Activated CD4-positive, alpha-beta T cell treated with anti-CD3 and anti-CD28 coated beads, Interleukin-2, amount 10 ng/mL, durations not matched to agents 24 days and 14 days (primary cell): ENCODE data around the gene ANKRD6. TPM values are rescaled to one million over a fixed set of nuclear protein-coding genes. Genes with fewer than 3 reads are reported as not detected.

Source experiments
- DNase-seq: peaks from one replicate; pipeline ENCODE4 v3.0.0; 2022
- H3K27ac Mint-ChIP-seq: one replicate; pipeline ENCODE4 v1.8.0; 2022; ENCODE audit warnings: mild to moderate bottlenecking, mixed read lengths
- H3K27me3 Mint-ChIP-seq: one replicate; pipeline ENCODE4 v1.8.0; 2022; ENCODE audit warnings: mixed read lengths
- H3K36me3 Mint-ChIP-seq: one replicate; pipeline ENCODE4 v1.8.0; 2022; ENCODE audit warnings: low read depth, mild to moderate bottlenecking, mixed read lengths
- H3K4me1 Mint-ChIP-seq: one replicate; pipeline ENCODE4 v1.8.0; 2021; ENCODE audit warnings: mixed read lengths
- H3K4me3 Mint-ChIP-seq: one replicate; pipeline ENCODE4 v1.8.0; 2022; ENCODE audit warnings: mild to moderate bottlenecking, moderate library complexity, mixed read lengths
- H3K9me3 Mint-ChIP-seq: one replicate; pipeline ENCODE4 v1.8.0; 2021; ENCODE audit warnings: mixed read lengths
- intact Hi-C: fragments of 100-400 bp; cut with micrococcal nuclease; formaldehyde crosslinking; loops from one replicate; pipeline ENCODE4 v1.15.1; 2023
- total RNA-seq: library from RNA; stranded (reverse); gene quantifications from 2 replicates; pipeline ENCODE4 v1.2.3, GENCODE V29; 2022

The ANKRD6 gene
- total RNA-seq, 1 donor from 2014 or later = 2.8 TPM

DNA sequence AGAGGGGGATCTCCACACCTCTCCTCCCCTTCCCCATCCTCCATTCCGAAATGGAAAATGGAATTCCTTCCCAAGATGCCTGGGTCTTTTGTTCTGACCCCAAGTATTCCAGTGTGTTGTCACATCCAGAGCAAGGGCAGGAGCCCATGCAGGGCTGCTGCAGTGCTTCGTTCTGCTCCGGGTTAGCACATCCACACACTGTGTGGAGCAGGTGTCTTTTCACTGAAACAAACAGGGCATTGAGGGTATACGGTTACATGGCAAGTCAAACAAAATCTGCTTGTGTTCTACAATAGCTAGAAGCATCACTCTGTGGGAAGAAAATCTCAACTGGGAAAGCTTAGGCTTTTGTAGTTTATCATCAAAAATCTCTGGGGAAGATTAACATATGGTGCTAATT lies 148.7 kb downstream of the ANKRD6 start:
- H3K4me1 Mint-ChIP-seq = peaks cover 2% of the 10 kb centered on the region
- DNase-seq = no peak
- H3K27ac Mint-ChIP-seq = no peak overlapping the region
- H3K27me3 Mint-ChIP-seq = peaks cover 9% of the 10 kb centered on the region
- intact Hi-C loops = no loop called here
- H3K36me3 Mint-ChIP-seq = no peaks in the 10 kb centered on the region
- no peaks in the 10 kb centered on the region for H3K9me3 Mint-ChIP-seq
- no peak overlapping the region for H3K4me3 Mint-ChIP-seq

DNA sequence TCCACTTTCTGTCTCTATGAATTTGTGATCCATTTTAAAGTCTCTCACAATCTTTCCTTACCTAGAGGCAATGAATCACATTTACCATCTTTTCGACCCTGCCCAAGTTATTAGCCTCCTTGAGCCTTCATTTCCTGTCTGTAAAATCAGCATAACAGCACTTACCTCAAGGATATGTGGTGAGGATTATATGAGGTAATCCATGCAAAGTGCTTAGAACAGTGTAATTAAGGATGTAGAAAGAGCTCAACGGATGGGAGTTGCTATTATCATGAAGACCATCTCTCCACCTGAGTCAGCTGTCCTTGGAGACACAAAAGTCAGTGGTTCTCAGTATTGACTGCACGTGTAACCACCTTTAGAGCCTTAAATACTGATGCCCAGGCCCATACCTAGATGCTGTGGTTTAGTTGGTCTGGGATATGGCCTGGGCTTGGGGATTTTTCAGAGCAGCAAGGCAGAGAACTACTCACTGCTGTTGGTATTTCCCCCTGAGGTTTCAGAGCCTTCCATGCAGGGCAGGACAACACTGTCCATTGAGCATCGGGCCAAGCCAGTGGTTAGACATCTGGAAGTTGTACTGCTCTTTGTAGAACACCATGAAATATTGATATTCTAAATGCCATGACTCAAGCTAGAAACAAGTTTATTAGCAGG lies 149.8 kb downstream of the ANKRD6 start:
- Mint-ChIP-seq H3K9me3 (no peaks in the 10 kb centered on the region), H3K27ac (no peak overlapping the region), H3K36me3 (no peaks in the 10 kb centered on the region), H3K4me3 (no peak overlapping the region), H3K4me1 (peaks cover 2% of the 10 kb centered on the region), H3K27me3 (peaks cover 9% of the 10 kb centered on the region)
- intact Hi-C loops = no loop called here
- no peak for DNase-seq

GRCh38 chr6:89583559-89583958 lies 150.6 kb downstream of the ANKRD6 start:
- Mint-ChIP-seq H3K36me3 (no peaks in the 10 kb centered on the region), H3K4me3 (no peak overlapping the region), H3K4me1 (peaks cover 2% of the 10 kb centered on the region), H3K27ac (no peak overlapping the region), H3K9me3 (no peaks in the 10 kb centered on the region), H3K27me3 (peaks cover 11% of the 10 kb centered on the region)
- intact Hi-C loops = no loop called here
- no peak for DNase-seq

DNA sequence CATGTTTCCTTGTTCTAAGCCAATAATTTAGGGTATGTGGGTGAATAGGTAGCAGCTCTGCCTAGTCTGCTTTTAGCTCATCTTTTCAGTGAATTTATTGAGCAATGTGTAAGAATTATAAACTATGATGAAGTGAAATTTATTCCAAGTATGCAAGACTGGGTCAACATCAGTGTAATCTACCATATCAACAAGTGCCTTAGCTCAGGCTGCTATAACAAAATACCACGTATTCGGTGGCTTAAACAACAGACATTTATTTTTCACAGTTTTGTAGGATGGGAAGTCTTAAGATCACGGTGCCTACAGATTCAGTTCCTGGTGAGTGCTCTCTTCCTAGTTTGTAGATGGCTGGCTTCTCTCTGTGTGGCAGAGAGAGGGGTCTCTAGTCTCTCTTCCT lies 151.6 kb downstream of the ANKRD6 start:
- H3K9me3 Mint-ChIP-seq = no peaks in the 10 kb centered on the region
- intact Hi-C loops = no loop called here
- no peak overlapping the region for H3K27ac Mint-ChIP-seq
- H3K4me3 Mint-ChIP-seq = no peak overlapping the region
- H3K27me3 Mint-ChIP-seq = peaks cover 9% of the 10 kb centered on the region
- peaks cover 2% of the 10 kb centered on the region for H3K4me1 Mint-ChIP-seq
- DNase-seq = no peak
- no peaks in the 10 kb centered on the region for H3K36me3 Mint-ChIP-seq

GRCh38 chr6:89585154-89585553 lies 152.2 kb downstream of the ANKRD6 start:
- intact Hi-C loops = no loop called here
- H3K36me3 Mint-ChIP-seq = no peaks in the 10 kb centered on the region
- no peaks in the 10 kb centered on the region for H3K9me3 Mint-ChIP-seq
- H3K4me1 Mint-ChIP-seq = peaks cover 2% of the 10 kb centered on the region
- DNase-seq = no peak
- H3K4me3 Mint-ChIP-seq = no peak overlapping the region
- H3K27ac Mint-ChIP-seq = no peak overlapping the region
- H3K27me3 Mint-ChIP-seq = peaks cover 8% of the 10 kb centered on the region

DNA sequence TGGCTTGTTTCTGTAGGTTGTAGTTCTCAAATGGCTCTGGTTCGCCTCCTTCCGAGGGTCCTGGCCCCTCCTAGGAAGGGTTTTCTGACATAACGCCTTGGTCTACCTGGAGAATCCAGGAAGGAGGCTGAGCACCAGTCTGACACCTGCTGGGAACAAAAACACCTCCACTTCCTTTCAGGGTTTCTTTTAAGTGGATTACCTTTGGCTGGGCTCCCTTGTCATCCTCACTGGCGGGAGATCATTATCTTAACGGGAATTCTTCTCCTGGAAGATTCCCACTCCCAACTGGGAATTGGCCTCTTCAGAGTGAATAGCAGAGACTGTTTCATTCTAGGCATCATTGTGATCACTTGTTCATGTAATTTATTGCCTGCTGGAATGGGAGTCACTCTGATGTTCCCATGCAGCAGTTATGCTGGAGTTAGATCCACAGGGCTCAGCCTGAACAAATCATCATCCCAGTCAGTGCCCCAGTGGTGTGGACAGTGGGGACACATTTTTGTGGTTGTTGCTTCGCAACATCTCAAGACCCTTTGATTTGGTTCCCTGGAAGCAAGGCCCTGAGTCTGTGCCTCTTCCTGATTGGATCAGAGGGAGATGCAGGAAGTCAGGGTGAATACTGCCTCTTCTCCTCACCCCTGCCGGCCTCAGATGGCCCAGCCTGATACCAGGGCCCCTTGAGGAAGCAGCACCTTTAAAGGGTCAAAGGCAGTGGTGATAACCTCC lies 156.5 kb downstream of the ANKRD6 start:
- H3K27me3 Mint-ChIP-seq = peaks cover 2% of the 10 kb centered on the region
- DNase-seq = no peak
- intact Hi-C loops = no loop called here
- H3K36me3 Mint-ChIP-seq = no peaks in the 10 kb centered on the region
- H3K27ac Mint-ChIP-seq = no peak overlapping the region
- no peak overlapping the region for H3K4me3 Mint-ChIP-seq
- H3K9me3 Mint-ChIP-seq = no peaks in the 10 kb centered on the region
- H3K4me1 Mint-ChIP-seq = no peaks in the 10 kb centered on the region

GRCh38 chr6:89590133-89590532 lies 157.2 kb downstream of the ANKRD6 start:
- peaks cover 2% of the 10 kb centered on the region for H3K27me3 Mint-ChIP-seq
- no peak for DNase-seq
- H3K4me3 Mint-ChIP-seq = no peak overlapping the region
- H3K4me1 Mint-ChIP-seq = peaks cover under 1% of the 10 kb centered on the region
- no peak overlapping the region for H3K27ac Mint-ChIP-seq
- H3K36me3 Mint-ChIP-seq = no peaks in the 10 kb centered on the region
- intact Hi-C loops = no loop called here
- H3K9me3 Mint-ChIP-seq = no peaks in the 10 kb centered on the region

GRCh38 chr6:89591745-89592144 lies 158.8 kb downstream of the ANKRD6 start:
- DNase-seq = no peak
- Mint-ChIP-seq H3K27me3 (peaks cover 2% of the 10 kb centered on the region), H3K36me3 (peaks cover 6% of the 10 kb centered on the region), H3K9me3 (peaks cover 14% of the 10 kb centered on the region), H3K4me1 (peaks cover 14% of the 10 kb centered on the region), H3K27ac (no peak overlapping the region), H3K4me3 (no peak overlapping the region)
- intact Hi-C loops = no loop called here

GRCh38 chr6:89596056-89596455 lies 163.1 kb downstream of the ANKRD6 start:
- H3K27ac Mint-ChIP-seq = peak overlapping the region; percentile 93
- H3K27me3 Mint-ChIP-seq = no peaks in the 10 kb centered on the region
- intact Hi-C loops = loop anchor here (1.0 kb wide), 1 partner anchor 164 kb away; no protein-coding TSS in a partner anchor
- peaks cover 39% of the 10 kb centered on the region for H3K4me1 Mint-ChIP-seq
- peaks cover 14% of the 10 kb centered on the region for H3K36me3 Mint-ChIP-seq
- peak; percentile 78 for DNase-seq
- H3K9me3 Mint-ChIP-seq = peaks cover 22% of the 10 kb centered on the region
- H3K4me3 Mint-ChIP-seq = peak overlapping the region; percentile 48

DNA sequence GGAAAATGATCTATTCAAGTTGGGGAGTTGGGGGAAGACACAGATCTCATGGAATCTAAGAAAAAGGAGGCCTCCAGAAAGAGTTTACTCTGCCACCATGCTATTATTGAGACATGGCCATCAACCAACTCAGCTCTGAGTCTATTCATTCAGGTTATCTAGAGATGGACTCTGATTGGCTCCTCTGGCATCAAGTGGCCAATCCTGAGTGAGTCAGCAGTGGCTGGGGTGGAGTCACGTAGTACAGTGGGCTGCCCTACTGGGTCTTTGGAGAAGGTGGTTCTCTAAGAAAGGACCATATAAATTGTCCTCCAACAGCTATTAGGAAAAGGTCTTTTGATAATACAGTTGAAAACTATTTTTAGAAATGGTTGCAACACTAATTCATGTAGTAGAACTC lies 163.5 kb downstream of the ANKRD6 start:
- intact Hi-C loops = loop anchor here (1.0 kb wide), 1 partner anchor 164 kb away; no protein-coding TSS in a partner anchor
- H3K9me3 Mint-ChIP-seq = peaks cover 22% of the 10 kb centered on the region
- peak overlapping the region; percentile 93 for H3K27ac Mint-ChIP-seq
- peaks cover 39% of the 10 kb centered on the region for H3K4me1 Mint-ChIP-seq
- no peak for DNase-seq
- H3K4me3 Mint-ChIP-seq = peak overlapping the region; percentile 48
- H3K27me3 Mint-ChIP-seq = no peaks in the 10 kb centered on the region
- peaks cover 14% of the 10 kb centered on the region for H3K36me3 Mint-ChIP-seq

DNA sequence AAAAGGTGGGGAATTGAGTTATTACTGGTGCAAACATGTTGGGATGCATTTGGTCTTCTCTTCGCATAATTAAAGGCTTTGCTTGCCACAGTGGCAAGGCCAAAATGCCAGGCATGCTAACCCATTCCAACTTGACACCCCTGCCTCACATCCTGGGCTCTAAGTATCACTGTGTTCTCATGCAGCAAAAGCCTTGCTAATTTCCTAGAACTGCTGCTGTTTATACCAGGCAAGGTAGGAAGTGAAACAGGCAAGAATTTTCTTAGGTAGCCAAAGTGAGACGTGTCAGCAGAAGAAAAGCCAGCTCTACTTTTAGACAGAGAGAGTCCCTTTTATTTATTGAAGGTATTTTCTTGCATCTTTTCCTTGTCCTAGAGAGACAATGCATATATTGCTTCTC lies 164.4 kb downstream of the ANKRD6 start:
- Mint-ChIP-seq H3K36me3 (peaks cover 14% of the 10 kb centered on the region), H3K9me3 (peaks cover 22% of the 10 kb centered on the region), H3K27me3 (no peaks in the 10 kb centered on the region), H3K27ac (peak overlapping the region; percentile 21), H3K4me3 (peak overlapping the region; percentile 25), H3K4me1 (peaks cover 39% of the 10 kb centered on the region)
- DNase-seq = peak; percentile 60
- intact Hi-C loops = no loop called here

DNA sequence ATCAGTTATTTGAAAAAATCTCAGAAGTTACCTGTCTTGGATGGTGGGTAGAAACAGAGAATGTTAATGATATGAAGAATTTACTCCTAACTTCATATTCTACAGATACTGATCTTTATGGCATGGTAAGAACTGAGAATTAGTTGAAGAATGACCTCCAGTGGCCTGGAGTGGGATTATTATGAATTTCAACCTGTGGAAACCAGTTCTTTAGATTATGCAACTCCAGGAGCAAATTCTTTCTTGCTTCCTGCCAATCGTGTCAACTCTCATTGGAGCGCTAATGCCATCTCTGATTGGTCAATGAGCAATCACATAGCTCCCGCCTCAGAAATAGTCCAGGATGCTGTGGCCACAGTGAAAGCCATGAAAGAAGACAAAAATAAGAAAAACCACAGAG lies 165.0 kb downstream of the ANKRD6 start:
- Mint-ChIP-seq H3K36me3 (peaks cover 14% of the 10 kb centered on the region), H3K4me1 (peaks cover 39% of the 10 kb centered on the region), H3K4me3 (peak overlapping the region; percentile 6), H3K27me3 (no peaks in the 10 kb centered on the region), H3K9me3 (peaks cover 22% of the 10 kb centered on the region), H3K27ac (peak overlapping the region; percentile 39)
- intact Hi-C loops = no loop called here
- no peak for DNase-seq

GRCh38 chr6:89599727-89600126 lies 166.8 kb downstream of the ANKRD6 start:
- intact Hi-C loops = no loop called here
- no peak overlapping the region for H3K4me3 Mint-ChIP-seq
- no peak overlapping the region for H3K27ac Mint-ChIP-seq
- peaks cover 22% of the 10 kb centered on the region for H3K9me3 Mint-ChIP-seq
- peaks cover 14% of the 10 kb centered on the region for H3K36me3 Mint-ChIP-seq
- DNase-seq = no peak
- no peaks in the 10 kb centered on the region for H3K27me3 Mint-ChIP-seq
- H3K4me1 Mint-ChIP-seq = peaks cover 39% of the 10 kb centered on the region

GRCh38 chr6:89602166-89602565 lies 169.2 kb downstream of the ANKRD6 start:
- peaks cover 21% of the 10 kb centered on the region for H3K4me1 Mint-ChIP-seq
- peaks cover 5% of the 10 kb centered on the region for H3K36me3 Mint-ChIP-seq
- H3K4me3 Mint-ChIP-seq = no peak overlapping the region
- peaks cover 8% of the 10 kb centered on the region for H3K9me3 Mint-ChIP-seq
- no peaks in the 10 kb centered on the region for H3K27me3 Mint-ChIP-seq
- intact Hi-C loops = no loop called here
- DNase-seq = no peak
- H3K27ac Mint-ChIP-seq = no peak overlapping the region
